ENCODE measurements around the gene CD79B.

GRCh38 chr17:63976702-63977101 lies 44.6 kb upstream of the CD79B start:
- TF ChIP-seq ZNF565 (CRISPR knock-in tag; conservative IDR thresholded peaks at IDR 0.05; ENCODE audit: low read depth), result no peak
- no peak for TF ChIP-seq ZNF8 (CRISPR knock-in tag; IDR thresholded peaks at IDR 0.05)
- no peak for TF ChIP-seq ZFP30 (CRISPR knock-in tag; IDR thresholded peaks at IDR 0.05)
- no peak for TF ChIP-seq TOX (CRISPR knock-in tag; IDR thresholded peaks at IDR 0.05; ENCODE audit: borderline replicate concordance)
- no peak for TF ChIP-seq POU6F1 (CRISPR knock-in tag; IDR thresholded peaks at IDR 0.05; ENCODE audit: borderline replicate concordance, low read depth)
- no peak for TF ChIP-seq GLIS3 (CRISPR knock-in tag; IDR thresholded peaks at IDR 0.05)
- no peak for TF ChIP-seq PPARA (CRISPR knock-in tag; IDR thresholded peaks at IDR 0.05; ENCODE audit: borderline replicate concordance)
- TF ChIP-seq ZFP3 (CRISPR knock-in tag; IDR thresholded peaks at IDR 0.05), result no peak
- TF ChIP-seq, protein P1, sequence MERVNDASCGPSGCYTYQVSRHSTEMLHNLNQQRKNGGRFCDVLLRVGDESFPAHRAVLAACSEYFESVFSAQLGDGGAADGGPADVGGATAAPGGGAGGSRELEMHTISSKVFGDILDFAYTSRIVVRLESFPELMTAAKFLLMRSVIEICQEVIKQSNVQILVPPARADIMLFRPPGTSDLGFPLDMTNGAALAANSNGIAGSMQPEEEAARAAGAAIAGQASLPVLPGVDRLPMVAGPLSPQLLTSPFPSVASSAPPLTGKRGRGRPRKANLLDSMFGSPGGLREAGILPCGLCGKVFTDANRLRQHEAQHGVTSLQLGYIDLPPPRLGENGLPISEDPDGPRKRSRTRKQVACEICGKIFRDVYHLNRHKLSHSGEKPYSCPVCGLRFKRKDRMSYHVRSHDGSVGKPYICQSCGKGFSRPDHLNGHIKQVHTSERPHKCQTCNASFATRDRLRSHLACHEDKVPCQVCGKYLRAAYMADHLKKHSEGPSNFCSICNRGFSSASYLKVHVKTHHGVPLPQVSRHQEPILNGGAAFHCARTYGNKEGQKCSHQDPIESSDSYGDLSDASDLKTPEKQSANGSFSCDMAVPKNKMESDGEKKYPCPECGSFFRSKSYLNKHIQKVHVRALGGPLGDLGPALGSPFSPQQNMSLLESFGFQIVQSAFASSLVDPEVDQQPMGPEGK (CRISPR knock-in tag; IDR thresholded peaks at IDR 0.05; ENCODE audit: borderline replicate concordance), result no peak
